CD4-positive, alpha-beta T cell treated with Interleukin-2 at 100 ng/mL for 4 hours (primary cell): ENCODE data around the gene PKD1L1.
A peak's percentile ranks its signal among the peaks of the same experiment; 100 is the strongest.
"Not testable (repeated sequence)": the region's sequence is repeated elsewhere in the genome, so short reads cannot be mapped to it uniquely, and the experiment has no call there.

ENCODE experiments used
- DNase-seq: peaks from one replicate; pipeline ENCODE4 v3.0.0-alpha.2; 2020; ENCODE audit warnings: low spot score

PKD1L1 gene, protein sequence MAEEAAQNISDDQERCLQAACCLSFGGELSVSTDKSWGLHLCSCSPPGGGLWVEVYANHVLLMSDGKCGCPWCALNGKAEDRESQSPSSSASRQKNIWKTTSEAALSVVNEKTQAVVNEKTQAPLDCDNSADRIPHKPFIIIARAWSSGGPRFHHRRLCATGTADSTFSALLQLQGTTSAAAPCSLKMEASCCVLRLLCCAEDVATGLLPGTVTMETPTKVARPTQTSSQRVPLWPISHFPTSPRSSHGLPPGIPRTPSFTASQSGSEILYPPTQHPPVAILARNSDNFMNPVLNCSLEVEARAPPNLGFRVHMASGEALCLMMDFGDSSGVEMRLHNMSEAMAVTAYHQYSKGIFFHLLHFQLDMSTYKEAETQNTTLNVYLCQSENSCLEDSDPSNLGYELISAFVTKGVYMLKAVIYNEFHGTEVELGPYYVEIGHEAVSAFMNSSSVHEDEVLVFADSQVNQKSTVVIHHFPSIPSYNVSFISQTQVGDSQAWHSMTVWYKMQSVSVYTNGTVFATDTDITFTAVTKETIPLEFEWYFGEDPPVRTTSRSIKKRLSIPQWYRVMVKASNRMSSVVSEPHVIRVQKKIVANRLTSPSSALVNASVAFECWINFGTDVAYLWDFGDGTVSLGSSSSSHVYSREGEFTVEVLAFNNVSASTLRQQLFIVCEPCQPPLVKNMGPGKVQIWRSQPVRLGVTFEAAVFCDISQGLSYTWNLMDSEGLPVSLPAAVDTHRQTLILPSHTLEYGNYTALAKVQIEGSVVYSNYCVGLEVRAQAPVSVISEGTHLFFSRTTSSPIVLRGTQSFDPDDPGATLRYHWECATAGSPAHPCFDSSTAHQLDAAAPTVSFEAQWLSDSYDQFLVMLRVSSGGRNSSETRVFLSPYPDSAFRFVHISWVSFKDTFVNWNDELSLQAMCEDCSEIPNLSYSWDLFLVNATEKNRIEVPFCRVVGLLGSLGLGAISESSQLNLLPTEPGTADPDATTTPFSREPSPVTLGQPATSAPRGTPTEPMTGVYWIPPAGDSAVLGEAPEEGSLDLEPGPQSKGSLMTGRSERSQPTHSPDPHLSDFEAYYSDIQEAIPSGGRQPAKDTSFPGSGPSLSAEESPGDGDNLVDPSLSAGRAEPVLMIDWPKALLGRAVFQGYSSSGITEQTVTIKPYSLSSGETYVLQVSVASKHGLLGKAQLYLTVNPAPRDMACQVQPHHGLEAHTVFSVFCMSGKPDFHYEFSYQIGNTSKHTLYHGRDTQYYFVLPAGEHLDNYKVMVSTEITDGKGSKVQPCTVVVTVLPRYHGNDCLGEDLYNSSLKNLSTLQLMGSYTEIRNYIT (N-terminal part only)

DNA sequence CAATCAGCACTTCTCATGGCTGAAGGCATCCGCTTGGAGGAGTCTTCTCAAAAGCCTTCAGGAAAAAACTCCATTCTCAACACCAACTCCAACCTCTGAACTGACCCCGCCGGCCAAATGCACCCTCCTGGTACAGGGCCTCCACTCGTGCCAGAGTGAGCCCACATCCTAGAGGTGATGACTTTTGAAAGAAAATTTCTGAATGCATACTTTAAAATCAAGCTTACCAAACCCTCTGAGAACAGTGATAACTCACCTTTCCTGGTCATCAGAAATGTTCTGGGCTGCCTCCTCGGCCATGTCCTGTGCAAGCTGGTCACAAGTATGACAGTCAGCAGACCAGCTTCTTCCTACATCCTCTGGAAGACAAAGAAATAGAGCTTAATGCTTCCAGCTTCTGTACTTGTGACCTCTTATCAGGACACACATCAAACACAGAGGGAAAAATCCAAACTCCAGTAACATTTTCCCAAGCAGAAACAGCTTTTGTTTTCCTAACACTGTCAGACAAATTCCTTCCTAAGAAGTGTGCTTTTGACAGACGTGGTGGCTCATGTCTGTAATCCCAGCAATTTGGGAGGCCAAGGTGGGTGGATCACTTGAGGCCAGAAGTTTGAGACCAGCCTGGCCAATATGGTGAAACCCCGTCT lies at the start of gene PKD1L1:
Gene PKD1L1 (minus strand): TSS at position 326 of the 650 bp plus-strand sequence. CDS start 26 bp downstream, at position 300.
- DNase-seq: no peak

- no peak for DNase-seq
Measured at GRCh38 chr7:47992446-47992845, 44.2 kb upstream of the PKD1L1 start.

- DNase-seq: peak; percentile 90
Measured at GRCh38 chr7:47991741-47992311, 43.6 kb upstream of the PKD1L1 start.

DNA sequence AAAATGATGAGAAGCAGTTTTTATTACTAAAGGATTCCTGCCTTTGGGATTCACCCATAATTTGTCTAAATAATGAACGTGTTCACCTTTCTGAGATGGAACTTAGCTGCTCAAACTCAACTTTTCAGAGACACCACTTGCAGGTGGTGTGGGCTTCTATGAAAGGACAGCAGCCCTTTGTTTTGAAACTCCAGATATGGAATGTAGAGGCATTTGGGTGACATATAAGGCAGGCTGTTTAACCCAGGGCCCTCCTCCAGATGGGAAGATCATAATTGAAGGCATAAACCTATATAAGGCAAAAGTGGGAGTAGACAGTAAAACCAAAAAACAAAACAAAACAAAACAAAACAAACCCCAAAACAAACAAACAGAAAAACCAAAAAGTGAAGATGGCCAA lies 43.0 kb upstream of the PKD1L1 start:
- no peak for DNase-seq

DNA sequence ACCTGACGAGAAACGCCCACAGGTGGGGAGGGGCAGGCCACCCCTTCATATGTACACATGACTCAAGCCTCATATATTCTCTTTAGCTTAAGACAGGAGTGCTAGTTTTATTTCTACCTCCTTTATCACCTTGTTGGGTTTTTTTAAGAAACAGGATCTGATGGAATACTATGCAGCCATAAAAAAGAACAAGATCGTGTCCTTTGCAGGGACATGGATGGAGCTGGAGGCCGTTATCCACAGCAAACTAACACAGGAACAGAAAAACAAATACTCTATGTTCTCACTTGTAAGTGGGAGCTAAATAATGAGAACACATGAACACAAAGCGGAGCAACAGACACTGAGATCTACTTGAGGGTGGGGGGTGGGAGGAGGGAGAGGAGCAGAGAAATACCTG lies 42.3 kb upstream of the PKD1L1 start:
- no peak for DNase-seq

DNA sequence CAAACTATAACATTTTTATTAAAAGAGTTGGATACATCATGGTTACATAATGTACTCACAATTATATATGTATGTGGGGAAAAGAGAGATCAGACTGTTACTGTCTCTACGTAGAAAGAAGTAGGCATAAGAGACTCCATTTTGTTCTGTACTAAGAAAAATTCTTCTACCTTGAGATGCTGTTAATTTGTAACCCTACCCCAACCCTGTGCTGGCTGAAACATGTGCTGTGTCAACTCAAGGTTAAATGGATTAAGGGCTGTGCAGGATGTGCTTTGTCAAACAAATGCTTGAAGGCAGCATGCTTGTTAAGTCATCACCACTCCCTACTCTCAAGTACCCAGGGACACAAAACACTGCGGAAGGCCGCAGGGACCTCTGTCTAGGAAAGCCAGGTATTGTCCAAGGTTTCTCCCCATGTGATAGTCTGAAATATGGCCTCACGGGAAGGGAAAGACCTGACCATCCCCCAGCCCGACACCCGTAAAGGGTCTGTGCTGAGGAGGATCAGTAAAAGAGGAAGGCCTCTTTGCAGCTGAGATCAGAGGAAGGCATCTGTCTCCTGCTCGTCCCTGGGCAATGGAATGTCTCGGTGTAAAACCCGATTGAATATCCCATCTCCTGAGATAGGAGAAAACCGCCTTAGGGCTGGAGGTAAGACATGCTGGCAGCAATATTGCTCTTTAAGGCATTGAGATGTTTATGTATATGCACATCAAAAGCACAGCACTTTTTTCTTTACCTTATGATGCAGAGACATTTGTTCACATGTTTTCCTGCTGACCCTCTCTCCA lies 41.5 kb upstream of the PKD1L1 start:
- not testable (repeated sequence) for DNase-seq

GRCh38 chr7:47988496-47989386 lies 40.5 kb upstream of the PKD1L1 start:
- DNase-seq: no peak

DNA sequence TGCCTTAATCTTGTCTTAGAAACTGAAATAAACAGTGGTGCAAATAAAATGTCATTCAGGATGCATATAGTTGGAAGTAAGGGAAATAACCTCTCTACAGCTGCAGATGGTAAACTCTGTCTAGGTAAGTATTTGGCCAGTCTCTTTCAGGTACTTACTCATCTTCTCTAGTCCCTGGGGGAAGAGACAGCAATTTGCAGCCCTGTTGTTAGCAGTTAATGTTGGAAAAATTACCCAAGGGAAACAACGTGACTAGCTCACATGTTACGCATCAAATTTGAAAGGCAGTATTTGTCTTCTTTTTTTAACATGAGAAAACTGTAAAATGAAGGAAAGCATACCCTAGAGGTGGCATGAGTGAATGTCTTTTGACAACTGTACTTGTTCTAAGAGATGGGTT lies 34.3 kb upstream of the PKD1L1 start:
- DNase-seq: no peak

DNA sequence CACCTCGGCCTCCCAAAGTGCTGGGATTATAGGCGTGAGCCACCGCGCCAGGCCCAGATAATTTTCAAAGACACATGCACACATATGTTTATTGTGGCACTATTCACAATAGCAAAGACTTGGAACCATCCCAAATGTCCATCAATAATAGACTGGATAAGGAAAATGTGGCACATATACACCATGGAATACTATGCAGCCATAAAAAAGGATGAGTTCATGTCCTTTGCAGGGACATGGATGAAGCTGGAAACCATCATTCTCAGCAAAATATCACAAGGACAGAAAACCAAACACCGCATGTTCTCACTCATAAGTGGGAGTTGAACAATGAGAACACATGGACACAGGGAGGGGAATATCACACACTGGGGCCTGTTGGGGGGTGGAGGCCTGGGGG lies 32.4 kb upstream of the PKD1L1 start:
- not testable (repeated sequence) for DNase-seq

- DNase-seq: no peak
Measured at GRCh38 chr7:47979832-47980181, 31.5 kb upstream of the PKD1L1 start.

GRCh38 chr7:47979145-47979831 lies 31.0 kb upstream of the PKD1L1 start, which contains the start of gene HUS1:
Gene HUS1 (minus strand): TSS chr7:47979615. CDS start chr7:47979519, 96 bp downstream.
- DNase-seq: peak; percentile 97

DNA sequence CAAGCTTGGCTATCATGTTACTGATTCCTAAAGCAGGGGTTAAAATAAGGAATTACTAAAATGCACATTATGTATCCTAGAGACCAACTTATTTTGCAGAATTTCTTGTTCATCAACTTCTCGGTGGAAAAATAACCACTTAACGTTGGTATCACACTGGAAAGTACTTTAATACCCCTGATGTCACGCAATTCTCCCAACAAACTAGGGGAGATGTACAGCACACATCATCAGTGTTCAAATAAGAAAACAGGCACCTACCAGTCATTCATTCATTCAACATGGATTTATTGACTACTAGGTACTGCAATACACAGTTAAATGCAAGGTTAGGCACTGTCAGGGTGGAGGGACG lies 30.5 kb upstream of the PKD1L1 start:
- DNase-seq: no peak

GRCh38 chr7:47973739-47974138 lies 25.5 kb upstream of the PKD1L1 start:
- no peak for DNase-seq

- DNase-seq: no peak
Measured at GRCh38 chr7:47970761-47971160, 22.5 kb upstream of the PKD1L1 start.

GRCh38 chr7:47968847-47969774 lies 20.8 kb upstream of the PKD1L1 start:
- DNase-seq: peak; percentile 53

- DNase-seq: no peak
Measured at GRCh38 chr7:47967708-47968107, 19.4 kb upstream of the PKD1L1 start.

DNA sequence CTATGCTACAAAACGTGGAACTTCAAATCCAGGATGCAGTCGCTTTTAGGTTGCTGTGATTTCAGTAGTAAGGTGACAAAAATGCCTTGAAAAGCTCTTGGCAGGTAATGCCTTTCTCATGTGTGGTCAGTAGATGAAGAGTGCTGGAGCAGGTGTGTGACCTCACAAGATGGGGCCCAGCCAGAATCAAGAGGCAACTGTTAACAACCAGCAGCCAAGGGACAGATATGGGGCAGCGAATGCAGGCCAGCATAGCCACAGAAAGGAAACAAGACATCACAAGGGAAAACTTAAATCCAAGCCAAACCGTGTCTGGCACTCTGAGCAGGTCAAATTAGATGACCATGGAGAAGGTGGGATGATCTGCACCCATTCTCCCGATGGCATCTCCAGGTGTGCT lies 18.9 kb upstream of the PKD1L1 start:
- DNase-seq: no peak

- DNase-seq: no peak
Measured at GRCh38 chr7:47965456-47965855, 17.2 kb upstream of the PKD1L1 start.
